HL-60/S4 treated with phorbol 12-myristate 13-acetate at 8.2 ng/mL for 4 days and 3 days (cell line): ENCODE results near the gene SEMA4D.

ENCODE experiments used
- in situ Hi-C: fragments of 300-500 bp; cut with MboI; formaldehyde crosslinking; loops from 2 replicates; pipeline ENCODE4 v1.15.0; 2022; ENCODE audit warnings: low sequenced_read_pairs

The SEMA4D gene

DNA sequence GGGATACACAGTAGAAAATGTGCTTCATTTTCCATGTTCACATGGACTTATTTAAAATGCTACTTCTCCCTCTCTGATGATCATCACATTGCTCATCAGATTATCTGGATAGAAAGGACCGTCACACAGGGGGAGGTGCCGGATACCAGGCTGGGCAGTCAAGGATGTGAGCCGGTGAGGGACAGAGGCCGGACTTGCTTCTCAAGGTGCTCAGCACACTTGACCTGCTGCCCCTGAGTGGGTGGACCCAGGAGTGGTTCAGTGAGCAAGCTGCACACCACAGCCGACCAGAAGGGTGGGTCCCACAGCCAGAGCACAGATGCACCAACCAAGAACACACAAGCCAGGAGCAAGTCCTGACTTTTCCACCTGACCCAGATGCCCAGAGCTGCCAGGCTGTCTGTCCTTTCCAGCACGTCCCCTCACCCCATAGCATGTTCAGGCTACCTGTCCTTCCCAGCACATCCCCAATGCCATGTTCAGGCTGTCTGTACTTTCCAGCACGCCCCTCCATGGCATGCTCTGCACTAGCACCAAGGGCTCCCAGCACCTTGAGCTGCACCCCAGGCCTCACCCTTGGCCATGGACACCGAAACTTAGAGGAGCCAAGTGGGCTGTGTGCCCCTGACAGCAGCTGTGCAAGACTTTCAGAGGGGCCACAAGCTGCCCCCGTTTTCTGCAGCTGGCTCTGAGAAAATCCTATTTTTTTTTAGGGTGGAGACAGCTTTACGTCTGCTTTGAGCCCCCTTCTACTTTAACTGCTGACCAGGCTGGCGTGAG is 101.8 kb downstream of the SEMA4D start:
- in situ Hi-C loops, result no loop called here

DNA sequence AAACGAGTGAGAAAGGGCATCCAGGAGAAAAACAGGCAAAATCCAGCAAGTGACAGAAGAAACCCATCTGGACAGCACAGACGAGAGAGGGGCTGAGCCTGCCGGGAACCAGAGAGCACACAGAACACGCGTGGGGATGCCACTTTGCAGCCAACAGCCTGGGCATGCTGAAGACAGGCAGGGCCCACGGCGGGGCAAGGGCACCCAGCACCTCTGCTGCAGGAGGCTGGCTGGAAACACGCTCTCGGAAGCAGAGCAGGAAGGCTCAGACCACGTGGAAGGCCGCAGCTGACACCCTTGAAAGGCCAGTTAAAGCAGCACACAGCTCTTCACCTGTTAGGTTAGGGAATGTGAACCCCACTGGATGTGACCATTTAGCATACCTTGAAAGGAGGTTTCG is 103.5 kb downstream of the SEMA4D start:
- in situ Hi-C loops, result no loop called here

DNA sequence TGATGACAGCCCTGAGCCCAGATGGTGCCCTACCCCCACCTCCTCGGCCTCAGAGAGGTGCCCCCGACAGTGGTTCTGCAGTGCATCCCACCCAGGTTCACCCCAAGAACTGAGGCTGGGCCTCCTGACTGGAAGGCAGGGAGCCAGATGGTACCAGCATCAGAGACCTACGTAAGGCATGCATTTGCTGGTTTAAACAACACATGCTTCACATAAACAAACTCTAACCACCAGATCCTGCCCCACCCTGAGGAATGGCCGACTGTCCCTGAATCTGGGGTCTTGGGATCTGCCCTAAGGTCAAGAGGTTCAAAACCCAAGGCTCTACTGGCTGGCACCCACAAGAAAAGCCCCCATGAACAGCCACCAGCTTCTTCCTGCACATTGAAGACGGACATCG is 106.3 kb downstream of the SEMA4D start:
- in situ Hi-C loops, result no loop called here

DNA sequence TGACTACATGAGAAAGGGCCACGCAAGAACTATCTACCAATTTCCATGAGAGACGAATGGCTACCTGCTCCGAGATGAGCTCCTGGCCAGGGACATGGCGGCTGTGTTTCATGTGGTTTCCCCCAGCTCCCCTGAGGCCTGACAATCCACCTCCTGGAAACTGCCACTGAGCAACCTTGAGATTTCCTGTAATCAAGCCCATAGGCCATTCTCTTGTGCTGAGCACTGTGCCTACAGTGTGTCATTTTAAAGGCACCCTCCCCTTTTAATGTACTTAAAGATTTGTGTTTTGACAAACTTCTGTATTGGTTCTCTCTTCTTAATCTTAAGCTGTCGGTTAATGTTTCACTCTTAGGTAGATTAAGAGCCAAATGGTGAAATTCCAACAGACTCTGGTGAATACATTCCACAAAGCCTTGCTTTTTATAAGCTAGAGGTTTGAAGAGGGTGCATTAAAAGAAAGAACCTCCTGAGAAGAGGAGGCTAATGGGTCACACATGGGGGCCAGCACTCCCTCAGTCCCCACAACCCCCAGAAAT is 107.3 kb downstream of the SEMA4D start:
- in situ Hi-C loops, result no loop called here

DNA sequence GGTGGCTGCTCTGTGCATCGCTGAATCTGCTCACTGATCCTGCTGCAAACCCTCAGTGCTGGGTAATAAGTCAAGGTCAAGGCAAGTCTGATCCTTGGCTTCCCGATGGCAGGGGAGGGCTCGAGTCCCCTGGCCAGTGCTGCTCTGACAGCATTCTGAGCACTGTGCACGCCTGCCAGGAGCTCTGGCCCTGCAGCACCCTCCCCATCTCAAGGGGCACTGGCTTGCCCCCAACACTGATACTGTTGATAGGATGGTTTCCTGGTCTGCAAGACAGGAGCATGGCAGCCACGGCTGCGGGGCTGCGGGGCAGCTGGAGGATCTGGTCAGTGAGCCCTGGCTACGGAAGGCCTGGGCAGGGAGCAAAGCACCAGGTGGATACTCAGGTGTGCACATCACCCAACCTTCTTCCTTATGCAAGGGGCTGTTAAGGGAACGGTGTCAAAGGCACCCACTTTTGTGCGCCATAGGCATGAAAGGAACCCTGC is 107.8 kb downstream of the SEMA4D start:
- in situ Hi-C loops, result no loop called here

DNA sequence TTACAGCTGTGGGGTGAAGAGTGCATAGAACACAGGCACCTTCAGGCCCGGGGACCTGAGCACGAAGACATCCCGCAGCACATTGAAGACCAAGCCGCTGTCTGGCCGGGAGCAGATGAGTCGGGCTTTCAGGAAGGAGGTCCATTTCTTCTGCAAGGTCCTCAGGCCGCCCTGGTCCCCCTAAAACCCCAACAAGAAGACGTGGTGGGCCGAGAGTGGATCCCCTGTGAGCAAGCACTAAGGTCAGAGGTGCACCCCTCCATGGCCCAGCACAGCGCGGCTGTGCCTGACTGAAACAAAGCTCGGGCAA is 109.1 kb downstream of the SEMA4D start:
- in situ Hi-C loops, result no loop called here

DNA sequence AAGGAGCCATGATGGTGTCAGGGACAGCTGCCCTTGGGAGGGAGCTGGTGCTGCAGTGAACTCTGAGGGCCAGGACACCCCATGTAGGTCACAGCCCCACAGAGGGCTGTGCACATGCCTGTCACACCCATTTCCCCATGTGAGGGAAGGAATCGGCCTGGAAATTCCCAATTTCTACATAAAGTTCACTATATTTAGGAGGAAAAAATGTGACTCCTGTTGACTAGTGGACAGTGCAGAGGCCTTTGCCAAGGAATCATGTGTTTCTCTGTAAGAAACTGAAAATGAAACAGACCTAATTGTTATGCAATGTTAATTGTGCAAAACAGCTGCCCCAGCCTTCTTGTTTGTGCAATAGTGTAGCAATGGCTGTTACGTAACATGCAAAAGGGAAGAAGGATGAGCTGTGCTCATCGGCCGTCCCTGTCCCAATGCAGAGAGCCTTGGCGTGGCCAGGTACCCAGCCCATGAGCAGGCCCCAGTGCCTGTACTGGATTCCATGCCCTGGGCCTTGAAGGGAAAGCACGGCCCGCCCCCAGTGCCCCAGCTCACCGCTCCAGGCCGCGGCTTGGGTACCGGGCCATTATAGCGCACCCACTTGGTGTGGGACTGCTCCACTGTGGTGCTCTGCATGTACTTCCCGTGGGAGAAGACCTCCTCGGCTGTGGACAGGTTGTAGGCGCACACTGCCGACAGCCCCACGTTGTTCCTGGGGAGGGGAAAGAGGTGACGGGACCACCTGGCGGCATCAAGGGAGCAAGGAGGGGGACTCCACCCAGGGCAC is 109.6 kb downstream of the SEMA4D start:
- in situ Hi-C loops, result no loop called here

DNA sequence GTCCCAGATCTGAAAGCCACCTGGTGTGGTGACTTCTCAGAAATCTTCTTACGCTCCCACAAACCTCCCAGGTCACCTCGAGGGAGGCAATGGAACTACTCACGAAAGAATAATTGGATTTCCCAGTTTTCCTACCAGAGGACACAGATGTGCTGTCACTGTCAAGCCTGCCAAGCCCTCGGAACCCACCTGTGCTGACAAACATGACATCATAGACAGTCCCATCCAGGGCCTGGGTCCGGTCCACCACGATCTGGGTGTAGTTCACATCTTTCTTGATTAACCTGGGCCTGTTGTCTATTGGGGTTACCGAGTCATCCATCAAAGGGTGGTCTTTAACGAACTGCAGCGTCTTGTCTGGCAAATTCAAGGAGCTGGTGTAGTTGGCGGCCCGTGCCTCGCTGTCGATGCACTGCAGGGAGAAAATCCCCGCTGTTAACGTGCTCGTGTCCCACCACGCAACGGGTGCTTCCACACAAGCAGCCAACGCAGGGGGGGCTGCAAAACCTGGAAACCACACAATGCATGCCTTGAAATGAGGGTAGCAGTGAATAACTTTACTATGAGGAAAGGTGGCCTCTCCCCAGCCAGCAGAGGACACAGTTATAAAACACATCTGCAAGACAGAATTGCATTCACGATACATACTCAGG is 110.6 kb downstream of the SEMA4D start:
- in situ Hi-C loops, result no loop called here

DNA sequence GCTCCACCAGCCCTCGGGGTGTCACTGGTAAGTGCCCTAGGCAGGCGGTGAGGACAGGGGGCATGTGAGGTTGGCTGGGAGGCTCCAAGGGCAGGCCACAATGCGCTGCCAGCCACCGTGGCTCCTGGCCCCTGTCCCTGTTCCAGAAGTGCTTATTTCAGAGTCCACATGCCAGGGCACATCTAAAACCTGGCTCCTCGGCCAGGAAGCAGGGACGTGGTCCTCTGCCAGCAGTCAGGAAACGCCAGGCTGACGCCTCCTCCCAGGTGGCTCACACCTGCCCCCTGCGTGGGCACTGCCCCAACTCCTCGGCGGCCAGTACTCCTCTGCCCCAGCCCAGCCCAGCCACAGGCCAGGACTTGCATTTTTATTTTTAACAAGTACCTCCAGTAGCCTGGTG is 111.1 kb downstream of the SEMA4D start:
- in situ Hi-C loops, result no loop called here

DNA sequence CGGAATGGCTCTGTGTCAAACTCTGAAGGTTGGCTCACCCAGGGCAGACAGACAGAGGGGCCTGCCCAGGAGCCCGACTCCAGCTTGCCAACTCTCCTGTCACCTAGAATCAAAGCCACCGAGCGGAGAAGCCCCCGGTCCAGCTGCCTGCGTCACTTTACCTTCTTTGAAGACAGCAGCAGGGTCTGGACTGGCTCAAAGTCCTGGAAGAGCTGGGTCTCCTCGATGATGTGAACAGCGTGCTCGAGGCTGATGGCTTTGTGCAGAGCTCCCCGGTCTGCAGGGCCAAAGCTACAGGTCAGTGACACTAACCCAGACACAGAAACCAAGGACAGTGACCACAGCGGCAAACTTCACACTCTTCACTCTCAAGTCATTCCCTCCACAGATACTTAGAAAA is 111.7 kb downstream of the SEMA4D start:
- in situ Hi-C loops, result no loop called here

DNA sequence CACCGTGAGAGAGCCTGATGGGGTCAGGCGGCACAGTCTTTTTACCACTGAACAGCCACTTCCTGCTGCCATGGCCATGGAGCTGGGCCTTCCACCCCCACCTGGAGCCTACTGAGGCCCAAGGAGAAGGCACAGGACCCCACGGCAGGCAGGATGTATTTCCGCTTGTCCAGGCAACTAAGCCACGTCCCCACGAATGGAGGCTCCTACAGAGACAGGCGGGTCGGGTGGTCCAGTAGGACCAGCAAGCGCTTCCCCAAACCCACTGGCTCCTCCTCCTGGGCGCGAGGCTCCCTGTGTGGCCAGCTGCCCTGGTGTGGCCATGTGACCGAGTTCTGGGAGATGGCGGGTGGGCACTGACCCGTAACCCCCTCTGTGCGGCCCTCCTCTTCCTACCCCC is 113.1 kb downstream of the SEMA4D start:
- in situ Hi-C loops, result no loop called here

DNA sequence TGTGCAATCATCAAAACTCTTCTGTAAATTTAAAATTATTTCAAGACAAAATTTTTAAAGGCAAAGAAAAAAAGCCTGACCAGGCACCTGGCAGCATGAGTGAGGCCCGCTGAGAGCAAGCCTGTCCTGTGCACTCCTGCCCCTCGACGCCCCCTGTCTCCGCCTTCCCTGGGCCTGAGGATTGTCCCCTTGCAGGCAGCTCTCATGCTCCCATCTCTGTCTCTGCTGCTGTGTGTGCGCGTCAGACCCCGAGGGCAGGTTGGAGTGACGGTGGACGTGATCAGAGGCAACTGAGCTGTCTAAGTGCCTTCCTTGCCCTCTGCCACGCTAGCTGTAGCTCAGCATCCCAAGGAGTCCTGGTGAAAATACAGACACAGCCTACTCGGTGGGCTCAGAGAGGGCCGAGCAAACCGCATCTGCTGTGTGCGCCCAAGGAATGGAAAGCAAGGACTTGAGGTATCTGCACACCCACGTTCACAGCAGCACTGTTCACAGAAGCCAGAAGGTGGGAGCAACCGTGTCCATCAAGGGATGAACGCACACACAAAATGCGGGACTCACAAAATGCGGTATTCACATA is 114.1 kb downstream of the SEMA4D start:
- in situ Hi-C loops, result no loop called here

DNA sequence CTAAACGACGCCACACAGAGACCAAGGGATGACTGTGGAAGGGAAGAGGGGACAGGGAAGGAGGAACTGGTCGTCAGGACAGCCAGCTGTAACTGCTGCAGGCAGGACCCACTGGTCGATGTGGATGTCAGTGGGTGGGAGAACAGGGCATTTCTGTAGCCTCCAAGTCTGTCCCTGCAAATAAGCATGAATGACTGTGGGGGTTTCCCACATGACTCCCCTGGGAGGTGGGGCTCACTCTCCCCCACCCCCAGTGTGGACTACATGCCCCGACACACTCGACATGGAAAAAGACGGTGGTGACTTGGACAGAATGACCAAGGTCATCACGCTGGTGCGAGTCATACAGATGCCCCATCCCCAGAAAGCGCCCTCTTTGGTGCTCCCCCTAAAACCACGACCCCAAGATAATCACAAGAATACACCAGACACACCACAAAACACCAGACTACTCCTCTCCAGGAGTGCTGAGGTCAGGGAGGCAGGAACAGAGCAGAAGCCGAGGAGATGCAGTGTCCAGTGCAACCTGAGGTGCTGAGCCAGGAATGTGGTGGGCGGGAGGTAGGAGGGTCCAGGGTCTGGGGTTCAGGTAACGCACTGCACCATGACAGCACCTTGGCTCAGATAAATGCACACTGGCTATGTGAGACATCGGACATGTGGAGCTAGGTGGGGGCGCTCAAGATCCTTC is 114.7 kb downstream of the SEMA4D start:
- in situ Hi-C loops, result no loop called here

DNA sequence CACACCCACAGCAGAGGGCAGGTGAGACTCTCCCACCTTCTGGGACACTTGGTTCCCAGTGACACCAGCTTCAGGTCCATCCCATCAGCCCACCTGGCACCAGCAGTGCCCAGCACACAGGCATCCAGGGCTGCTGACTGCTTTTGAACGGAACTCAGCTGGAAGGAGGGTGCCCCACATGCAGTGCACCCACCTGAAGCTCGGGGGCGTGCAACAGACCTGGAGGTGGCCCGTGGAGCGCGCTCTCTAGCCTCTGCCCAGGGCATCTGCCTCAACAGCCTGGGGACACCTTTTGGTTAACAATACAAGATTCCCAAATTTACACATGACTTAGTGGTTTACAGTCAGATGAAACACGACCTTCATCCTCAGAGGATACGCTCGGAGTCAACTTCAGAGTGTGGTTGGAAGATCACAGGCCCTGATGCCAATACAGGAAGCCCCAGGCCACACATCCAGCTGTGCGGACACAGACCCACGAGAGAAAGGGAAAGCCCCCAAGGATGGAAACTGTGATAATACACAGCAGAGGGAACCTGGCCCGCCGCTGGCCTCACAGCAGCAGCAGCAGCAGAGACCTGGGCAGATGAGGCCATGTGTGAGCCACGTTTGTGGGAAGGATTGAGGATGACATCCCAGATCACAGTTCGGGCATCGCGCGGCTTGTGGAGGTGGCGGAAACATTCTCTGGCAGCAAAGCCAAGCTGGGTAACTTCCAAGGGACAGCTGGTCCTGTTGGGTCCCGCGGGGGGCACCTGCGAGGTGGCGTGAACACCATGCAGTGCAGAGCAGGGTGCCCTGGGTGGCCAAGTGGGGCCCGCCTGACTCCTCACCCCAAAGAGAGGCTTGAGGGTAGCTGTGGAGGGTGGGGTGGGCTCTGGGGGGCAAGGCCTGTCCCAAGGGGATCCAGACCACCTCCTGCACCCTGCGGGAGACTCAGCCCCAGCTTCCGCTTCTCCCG is 115.6 kb downstream of the SEMA4D start:
- in situ Hi-C loops, result no loop called here

DNA sequence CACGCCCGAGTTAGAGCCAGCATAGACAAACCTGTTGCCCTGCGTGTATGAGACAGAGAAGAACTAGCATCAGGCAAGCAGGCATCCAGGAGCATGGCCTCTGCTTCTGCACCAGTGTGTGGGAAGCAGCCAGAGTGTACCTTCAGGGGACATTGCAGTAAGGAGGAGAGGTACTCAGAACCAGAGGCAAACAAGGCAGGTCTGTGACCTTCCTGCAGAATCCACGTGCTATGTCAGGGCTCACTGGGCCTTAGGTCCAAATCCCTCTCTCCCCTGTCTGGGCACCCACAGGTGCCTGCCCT is 116.7 kb downstream of the SEMA4D start:
- in situ Hi-C loops, result no loop called here

DNA sequence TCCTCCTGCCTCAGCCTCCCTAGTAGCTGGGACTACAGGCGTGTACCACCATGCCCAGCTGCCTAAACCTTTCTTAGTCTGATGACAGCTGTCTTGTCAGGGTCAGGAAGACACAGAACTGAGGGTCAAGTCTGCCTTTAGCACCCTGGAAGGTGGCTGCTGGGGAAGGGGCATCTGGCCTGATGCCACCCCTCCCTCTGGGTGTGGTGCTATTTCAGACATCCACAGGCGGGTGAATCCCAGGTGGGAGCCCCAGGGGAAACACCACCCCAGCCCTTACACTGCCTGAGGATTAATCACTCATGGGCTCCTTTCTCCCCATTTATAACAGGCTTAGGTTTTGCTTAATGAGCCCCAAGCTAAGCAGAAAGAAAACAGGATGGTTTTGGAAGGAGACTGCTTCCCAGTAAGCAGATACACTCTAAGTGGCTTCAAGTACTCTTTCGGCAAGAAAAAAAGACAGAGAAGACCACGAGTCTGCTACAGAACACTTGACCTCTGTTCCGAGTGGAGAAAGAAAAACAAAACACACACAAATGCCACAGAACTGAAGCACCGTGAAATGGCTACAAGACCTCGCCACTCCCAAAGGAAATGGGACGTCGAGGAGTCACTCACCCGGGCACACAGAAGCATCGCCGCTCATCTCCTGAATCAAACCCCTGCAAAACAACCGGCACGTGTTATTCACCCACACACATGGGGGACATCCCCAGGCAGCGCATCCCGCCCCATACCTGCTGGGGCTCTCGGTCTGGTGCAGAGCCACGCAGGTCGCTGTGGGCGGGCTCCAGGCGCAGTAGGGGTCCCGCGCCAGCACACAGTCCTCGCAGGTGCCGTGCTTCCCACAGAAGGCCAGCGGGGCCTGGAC is 117.2 kb downstream of the SEMA4D start:
- in situ Hi-C loops, result no loop called here

DNA sequence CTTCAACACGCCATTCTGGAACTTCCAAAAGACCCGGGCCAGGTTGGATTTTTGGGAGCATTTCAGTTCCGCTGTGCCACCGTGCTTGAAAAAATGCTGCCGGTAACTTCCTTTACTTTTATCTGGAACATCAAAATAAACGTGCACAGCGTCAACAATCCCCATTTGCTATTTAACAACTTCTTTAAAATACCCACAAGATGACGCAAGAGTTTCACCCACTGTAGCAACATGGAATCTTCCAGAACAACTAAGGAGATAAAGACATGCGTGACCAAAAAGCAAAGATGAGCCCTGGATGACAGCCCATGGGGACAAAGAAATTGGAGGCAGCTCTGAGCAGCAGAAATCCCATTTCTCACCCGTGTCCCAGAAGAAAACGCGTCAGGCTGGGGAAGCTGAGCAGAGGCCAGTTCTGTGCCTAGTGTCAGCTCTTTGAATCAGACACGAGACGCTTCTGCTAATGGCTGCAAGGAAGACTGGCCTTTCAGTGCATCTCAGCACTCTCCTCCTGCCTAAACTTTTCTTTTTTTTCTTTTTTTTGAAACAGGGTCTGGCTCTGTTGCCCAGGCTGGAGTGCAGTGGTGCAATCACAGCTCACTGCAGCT is 118.3 kb downstream of the SEMA4D start:
- in situ Hi-C loops, result no loop called here

DNA sequence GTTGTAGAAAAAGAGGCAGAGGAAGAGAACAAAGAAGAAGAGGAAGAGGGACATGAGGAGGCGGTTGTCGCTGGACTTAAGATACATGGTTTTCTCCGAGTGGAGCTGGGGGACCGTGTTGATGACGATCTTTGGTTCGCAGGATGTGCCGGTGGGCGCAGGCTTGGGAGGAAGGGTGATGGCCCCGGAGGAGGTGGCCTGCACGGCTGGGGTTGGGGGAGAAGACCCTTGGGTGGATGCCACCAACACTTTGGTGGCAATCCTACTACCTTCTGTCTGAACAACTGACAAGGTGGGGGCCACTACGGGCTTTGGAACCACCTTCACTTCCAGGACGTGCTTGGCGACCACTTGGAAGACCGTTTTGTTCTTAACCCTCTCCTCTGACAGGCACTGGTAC is 118.9 kb downstream of the SEMA4D start:
- in situ Hi-C loops, result no loop called here
